ENCODE data around the gene C2orf92.

DNA sequence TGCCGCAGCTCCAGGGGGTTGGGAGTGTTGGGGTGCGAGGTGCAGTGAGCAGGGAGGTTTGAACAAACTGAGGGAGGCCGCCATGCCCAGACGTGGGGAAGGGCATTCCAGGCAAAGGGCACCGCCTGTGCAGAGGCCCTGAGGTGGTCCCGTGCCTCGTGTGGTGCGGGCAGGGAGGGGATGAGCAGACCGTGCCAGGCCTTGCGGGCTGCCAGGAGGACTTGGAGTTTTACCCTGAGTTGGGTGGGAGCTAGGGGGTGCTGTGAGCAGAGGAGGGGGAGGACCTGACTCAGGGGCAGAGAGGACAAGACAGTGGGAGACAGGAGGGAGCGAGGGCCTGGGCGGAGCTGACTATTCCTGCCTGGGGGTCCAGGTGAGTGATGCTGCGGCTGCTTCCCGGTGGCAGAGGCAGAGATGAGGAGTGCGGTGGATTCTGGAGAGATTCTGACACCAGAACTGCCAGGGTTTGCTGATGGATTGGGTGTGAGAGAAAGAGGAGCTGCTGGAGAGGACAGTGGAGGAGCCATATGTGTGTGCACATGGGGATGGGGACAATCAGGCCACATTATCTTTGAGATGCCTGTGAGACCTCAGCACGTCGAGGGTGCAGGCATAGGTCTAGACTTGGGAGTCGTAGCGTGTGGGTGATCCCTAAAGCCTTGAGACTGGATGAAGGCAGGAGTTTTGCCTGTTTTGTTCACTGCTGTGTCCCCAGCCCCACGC is 67.3 kb downstream of the C2orf92 start:
- no peak for TF ChIP-seq CTCF (IDR thresholded peaks at IDR 0.05; ENCODE audit: borderline replicate concordance, extremely low read depth, low read length, poor library complexity, severe bottlenecking)
- TF ChIP-seq EZH2 (IDR thresholded peaks at IDR 0.05; ENCODE audit: borderline replicate concordance, low read depth, low read length, severe bottlenecking): no peak

Data from DND-41 (cell line).